Measurements from ENCODE around the gene RHCE.
"Not testable (repeated sequence)": the region's sequence is repeated elsewhere in the genome, so short reads cannot be mapped to it uniquely, and the experiment has no call there.

RHCE gene

DNA sequence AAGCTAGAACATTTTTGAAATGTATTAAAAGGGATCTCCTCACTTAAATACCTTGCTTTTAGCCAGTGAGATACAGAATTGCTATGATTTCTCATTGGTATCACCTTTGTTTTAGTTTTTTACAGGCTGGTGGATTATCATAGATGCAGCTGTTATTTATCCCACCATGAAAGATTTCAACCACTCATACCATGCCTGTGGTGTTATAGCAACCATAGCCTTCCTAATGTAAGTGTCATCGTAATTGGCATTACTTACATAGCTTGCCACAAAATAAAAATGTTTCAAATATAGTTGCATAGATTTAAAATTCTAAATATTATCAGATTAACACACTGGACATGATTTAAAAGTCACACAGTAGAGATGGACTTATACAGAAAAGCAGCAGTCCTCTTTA is 77.8 kb downstream of the RHCE start:
- DNase-seq (ENCODE audit: low read depth, low spot score): no peak

DNA sequence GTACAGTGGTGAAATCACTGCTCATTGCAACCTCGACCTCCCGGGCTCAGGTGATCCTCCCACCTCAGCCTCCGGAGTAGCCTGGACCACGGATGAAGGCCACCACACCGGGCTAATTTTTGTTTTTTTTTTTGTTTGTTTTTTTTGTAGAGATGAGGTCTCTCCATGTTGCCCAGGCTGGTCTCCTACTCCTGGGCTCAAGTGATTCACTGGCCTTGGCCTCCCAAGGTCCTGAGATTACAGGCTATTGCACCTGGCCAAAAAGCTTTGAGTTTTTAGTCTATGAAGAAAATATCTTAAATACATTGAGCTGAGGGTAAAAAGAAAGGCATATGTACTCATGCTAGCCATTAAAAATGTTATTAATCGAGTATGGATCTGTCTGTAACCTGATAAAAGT is 78.9 kb downstream of the RHCE start:
- no peak for DNase-seq (ENCODE audit: low read depth, low spot score)

DNA sequence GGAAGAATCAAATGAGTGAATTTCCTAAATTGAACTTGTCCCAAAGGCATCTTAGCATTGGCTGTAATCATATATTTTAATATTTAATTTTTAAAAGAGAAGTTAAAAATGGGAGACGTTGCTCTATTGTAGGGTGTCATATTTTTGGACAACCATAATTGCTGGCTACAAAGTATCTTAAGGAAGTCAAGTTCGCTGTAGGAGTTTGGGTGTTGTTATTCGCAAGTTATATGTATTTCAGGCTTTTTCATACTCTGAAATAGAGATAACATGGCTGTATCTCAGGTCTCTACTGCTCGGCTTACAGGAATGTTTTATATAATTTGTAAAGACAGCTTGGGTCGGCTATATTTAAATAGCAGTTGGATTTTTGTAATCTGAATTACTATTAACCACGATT is 81.6 kb downstream of the RHCE start:
- peak; percentile 13 for DNase-seq (ENCODE audit: low read depth, low spot score)

DNA sequence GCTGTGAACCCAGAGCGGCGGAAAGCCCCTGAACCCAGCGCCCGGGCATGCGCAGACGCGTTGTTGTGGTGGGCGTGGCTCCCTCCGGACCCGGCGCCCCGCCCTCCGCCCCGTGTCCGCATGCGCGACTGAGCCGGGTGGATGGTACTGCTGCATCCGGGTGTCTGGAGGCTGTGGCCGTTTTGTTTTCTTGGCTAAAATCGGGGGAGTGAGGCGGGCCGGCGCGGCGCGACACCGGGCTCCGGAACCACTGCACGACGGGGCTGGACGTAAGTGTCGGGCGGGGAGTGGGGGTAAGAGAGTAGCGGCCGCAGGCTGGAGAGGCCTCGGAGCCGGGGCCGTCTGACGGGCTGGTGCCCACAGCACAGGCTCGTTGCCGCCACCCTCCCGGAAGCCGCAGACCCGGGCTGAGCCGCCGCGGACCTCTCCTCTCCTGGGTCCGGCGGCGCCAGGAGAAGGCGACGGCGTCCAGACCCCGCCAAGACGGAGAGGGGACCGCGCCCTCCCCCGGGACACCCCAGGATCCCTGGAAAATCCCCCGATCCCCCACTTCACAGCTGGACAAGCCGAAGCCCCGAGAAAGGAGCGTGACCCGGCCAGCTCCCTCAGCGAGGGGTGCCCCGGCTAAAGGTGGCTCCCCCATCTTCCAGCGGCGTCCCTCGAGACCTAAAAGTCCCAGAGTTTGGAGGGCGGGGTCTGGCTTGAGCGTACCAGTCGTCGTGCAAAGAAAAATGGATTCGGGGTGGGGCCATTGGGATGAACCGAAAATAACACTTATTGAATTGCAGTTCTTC is 82.2 kb downstream of the RHCE start, which contains the start of gene TMEM50A:
TSS of gene TMEM50A (plus strand) at position 147 of the 794 bp plus-strand sequence. CDS start 2,153 bp downstream, outside the sequence.
- DNase-seq (ENCODE audit: low read depth, low spot score): peak; percentile 95

DNA sequence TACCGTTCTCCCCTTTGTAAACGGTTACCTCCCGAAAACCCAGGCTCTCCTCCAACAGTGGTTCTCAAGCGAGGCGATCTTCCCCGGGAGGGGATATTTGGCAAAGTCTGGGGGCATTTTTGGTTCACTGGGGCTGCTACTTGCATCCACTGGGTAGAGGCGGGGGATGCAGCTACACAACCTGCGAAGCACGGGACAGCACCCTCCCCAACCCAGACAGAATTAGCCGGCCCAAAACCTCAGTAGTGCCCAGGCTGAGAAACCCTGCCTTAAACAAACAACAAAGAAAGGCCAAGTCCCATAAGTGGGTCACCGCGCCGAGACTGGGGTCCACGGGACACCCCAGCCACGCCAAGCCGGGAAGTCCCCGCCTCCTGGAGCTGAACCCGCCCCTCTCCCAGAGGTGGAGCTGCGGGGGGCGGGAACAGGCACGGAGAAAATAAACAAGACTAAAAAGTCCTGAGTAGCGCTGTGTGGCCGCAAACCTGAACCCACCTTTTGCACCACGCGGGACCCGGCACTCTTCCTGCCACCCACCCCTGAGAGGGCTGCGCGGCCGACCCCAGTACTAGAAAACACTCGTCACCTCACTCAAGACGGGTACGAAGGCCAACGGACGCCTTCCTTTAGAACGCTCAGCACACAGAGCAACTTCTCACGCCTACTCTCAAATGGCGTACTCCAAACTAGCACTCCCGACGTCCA is 83.0 kb downstream of the RHCE start:
- peak; percentile 20 for DNase-seq (ENCODE audit: low read depth, low spot score)

DNA sequence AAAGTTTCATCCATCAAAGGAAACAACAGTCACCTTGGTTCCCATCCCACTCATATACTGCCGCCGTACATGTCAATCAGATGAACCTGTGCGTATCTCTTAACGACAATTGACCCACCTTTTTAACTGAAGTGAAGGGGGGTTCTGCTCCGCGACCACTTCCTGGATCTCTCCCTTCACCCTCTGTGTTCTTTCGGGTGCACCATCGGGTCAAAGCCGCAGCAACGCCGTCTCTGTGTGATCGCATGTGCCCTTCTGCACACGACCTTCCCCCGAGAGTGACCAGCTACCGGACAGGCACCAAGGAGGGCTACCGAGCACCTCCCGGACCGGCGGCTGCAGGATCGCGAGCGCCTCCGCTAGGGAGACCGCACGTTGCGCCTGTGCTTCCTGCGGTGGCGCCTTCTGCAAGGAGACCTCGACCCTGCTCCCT is 83.7 kb downstream of the RHCE start:
- peak; percentile 12 for DNase-seq (ENCODE audit: low read depth, low spot score)

DNA sequence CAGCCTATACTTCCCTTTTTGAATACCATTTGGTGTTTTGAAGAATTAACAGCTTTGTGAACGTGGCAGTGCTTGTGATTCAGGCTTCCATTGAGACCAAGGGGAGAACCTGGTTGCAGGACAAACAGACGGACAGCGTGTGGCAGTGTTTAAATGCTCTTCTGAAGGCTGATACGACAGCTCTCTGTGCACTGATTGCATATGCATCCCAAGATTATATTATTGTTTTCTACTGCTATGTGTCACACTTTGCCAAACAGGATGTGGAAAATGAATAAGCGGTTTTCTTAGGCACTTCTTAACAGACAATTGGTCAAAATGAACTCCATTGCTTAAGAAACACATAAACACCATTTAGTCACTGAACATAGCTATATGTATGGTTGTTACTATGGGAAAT is 90.7 kb downstream of the RHCE start:
- peak; percentile 33 for DNase-seq (ENCODE audit: low read depth, low spot score)

DNA sequence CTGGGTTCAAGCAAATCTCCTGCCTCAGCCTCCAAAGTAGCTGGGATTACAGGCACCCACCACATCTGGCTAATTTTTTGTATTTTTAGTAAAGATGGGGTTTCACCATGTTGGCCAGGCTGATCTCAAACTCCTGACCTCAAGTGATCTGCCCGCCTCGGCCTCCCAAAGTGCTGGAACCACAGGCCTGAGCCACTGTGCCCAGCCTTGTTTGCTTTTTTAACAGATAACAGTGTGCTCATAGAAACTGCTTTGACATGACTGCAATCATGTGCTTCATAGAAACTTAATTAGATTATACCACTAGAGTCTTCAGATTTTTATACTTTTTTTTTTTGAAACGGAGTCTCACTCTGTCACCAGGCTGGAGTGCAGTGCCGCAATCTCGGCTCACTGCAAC is 91.3 kb downstream of the RHCE start:
- DNase-seq (ENCODE audit: low read depth, low spot score): not testable (repeated sequence)

DNA sequence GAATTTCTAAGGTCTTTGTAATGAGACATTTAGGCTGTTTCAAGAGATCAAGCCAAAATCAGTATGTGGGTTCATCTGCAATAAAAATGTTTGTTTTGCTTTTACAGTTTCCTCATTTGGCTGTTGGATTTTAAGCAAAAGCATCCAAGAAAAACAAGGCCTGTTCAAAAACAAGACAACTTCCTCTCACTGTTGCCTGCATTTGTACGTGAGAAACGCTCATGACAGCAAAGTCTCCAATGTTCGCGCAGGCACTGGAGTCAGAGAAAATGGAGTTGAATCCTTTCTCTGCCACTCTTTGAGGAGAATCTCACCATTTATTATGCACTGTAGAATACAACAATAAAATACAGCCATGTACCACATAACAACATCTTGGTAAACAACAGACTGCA is 91.8 kb downstream of the RHCE start:
- DNase-seq (ENCODE audit: low read depth, low spot score): not testable (repeated sequence)

DNA sequence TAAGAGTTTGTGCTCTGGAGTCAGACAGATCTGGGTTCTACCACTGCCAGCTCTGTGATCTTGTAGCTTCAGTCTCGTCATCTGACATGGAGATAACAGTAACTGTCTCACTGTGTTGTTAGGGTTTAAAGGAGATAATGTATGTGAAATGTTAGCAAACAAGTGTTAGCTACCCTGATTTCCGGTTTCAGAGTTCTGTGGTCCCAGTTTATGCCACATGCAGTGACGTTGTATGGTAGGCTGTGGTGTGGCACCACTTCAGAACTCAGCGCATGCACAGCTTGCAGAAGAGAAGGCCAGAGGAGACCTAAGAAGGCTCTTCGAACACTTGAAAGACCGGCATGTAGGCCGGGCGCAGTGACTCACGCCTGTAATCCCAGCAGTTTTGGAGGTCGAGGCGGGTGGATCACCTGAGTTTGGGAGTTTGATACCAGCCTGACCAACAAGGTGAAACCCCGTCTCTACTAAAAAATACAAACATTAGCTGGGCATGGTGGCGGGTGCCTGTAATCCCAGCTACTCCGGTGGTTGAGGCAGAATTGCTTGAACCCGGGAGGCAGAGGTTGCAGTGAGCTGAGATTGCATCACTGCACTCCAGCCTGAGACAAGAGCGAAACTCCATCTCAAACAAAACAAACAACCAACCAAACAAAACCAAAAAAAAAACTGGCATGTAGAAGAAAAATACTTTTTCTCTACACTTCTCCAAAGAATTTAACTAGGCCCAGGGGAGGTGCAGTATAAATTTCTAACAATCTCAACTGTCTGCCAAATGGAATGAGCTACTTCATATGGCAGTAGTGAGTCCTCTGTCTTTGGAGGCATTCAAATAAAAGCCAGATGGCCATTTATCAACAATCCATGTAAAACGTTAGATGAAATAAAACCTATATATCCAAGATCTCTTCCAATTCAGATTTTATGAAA is 92.5 kb downstream of the RHCE start:
- not testable (repeated sequence) for DNase-seq (ENCODE audit: low read depth, low spot score)

DNA sequence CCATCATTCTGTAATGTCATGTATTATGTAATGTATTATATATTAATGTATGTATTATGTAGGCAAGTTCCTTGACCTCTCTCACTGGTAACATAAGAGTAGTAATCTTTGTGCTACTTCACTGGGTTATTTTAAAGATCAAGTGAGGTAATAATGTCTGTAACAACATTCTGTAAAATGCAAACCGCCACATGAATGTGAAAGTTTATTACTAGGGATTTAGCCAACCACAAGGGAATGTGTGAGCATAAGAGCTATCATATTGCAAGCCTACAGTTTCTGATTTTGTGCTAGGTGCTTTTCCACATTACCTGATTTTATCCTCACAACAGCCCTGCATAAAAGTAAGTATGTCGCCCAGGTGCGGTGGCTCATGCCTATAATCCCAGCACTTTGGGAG is 96.2 kb downstream of the RHCE start:
- DNase-seq (ENCODE audit: low read depth, low spot score): not testable (repeated sequence)

DNA sequence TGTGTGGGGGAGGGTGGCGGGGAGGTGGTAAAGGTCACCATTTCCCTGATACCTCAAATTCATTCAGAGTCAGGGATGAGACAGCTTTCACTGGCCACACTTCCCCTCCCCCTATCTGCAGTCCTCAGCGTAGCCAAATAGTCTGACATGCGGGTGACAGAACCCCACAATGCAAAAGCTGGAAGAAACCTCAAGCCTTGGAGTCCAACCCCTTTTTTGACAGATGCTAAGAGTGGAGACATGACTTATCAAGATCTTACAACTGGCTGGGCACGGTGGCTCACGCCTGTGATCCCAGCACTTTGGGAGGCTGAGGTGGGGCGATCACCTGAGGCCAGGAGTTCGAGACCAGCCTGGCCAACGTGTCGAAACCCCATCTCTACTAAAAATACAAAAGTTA is 98.5 kb downstream of the RHCE start:
- not testable (repeated sequence) for DNase-seq (ENCODE audit: low read depth, low spot score)

DNA sequence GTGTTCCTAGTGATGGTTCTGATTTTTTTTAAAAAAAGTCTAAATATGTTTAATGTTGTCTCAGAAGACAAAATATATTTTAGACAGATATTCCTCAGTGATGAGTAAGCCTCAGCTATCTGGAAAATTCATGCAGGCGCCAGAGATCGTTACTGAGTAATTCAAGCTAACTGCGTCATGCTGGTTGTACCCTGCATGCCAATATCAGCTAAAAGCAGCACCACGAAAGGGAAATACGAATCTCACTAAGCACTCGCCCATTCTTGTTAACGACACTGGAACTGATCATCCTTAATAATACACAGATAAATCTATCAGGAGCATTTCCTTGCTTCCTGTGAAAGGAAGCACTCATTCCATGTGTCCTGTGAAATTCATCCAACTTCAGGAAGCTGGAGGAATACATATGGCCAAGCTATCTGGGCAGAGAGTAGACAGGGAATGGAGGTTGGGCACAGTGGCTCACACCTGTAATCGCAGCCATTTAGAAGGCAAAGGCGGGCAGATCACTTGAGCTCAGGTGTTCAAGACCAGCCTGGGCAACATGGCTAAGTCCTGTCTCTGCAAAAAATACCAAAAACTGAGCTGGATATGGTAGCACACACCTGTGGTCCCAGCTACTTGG is 100.2 kb downstream of the RHCE start:
- peak; percentile 83 for DNase-seq (ENCODE audit: low read depth, low spot score)

DNA sequence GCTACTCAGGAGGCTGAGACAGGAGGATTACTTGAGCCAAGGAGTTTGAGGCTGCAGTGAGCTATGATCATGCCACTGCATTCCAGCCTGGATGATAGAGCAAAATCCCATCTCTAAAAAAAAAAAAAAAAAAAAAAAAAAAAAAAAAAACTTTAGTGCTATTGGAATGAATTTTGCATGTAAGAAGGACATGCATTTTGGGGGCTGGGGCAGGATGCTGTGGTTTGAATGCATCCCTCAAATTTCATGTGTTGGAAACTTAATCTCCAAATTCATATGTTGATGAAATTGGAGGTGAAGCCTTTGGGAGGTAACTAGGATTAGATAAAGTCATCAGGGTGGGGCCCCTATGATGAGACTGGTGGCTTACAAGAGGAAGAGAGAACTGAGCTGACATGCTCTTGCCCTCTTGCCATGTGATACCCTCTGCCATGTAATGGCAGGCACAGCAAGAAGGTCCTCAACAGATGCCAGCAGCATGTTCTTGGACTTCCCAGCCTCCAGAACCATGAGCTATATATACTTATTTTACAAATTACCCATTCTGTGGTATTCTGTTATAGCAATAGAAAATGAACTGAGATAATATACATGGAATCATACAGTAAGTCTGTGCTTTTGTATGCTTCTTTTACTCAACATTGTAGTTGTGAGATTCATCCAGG is 107.7 kb downstream of the RHCE start:
- DNase-seq (ENCODE audit: low read depth, low spot score): not testable (repeated sequence)

All from astrocyte of the hippocampus (primary cell).